BE2C (cell line): ENCODE results near the gene TMEM240.
"Not testable (repeated sequence)": the region's sequence is repeated elsewhere in the genome, so short reads cannot be mapped to it uniquely, and the experiment has no call there.

Experiments used
- DNase-seq: peaks from one replicate; pipeline ENCODE4 v3.0.0-alpha.2; 2020
- H3K27me3 ChIP-seq: fragments of 250-450 bp; sonication (Bioruptor Pico); 2 replicates; pipeline ENCODE4 v1.5.1; 2020; ENCODE audit warnings: mild to moderate bottlenecking
- H3K36me3 ChIP-seq: fragments of 250-450 bp; sonication (Bioruptor Pico); 2 replicates; pipeline ENCODE4 v1.5.1; 2020; ENCODE audit warnings: mild to moderate bottlenecking
- H3K4me1 ChIP-seq: fragments of 250-450 bp; sonication (Bioruptor Pico); 2 replicates; pipeline ENCODE4 v1.5.1; 2020
- H3K4me3 ChIP-seq: 2 replicates; pipeline ENCODE4 v1.5.1; 2011; ENCODE audit warnings: low read depth, low read length
- H3K9me3 ChIP-seq: fragments of 250-450 bp; sonication (Bioruptor Pico); 2 replicates; pipeline ENCODE4 v1.5.1; 2020
- CTCF ChIP-seq: IDR thresholded peaks from 2 replicates; pipeline ENCODE4 v1.5.1; 2012; ENCODE audit warnings: mild to moderate bottlenecking, low read depth, low read length

TMEM240 gene

DNA sequence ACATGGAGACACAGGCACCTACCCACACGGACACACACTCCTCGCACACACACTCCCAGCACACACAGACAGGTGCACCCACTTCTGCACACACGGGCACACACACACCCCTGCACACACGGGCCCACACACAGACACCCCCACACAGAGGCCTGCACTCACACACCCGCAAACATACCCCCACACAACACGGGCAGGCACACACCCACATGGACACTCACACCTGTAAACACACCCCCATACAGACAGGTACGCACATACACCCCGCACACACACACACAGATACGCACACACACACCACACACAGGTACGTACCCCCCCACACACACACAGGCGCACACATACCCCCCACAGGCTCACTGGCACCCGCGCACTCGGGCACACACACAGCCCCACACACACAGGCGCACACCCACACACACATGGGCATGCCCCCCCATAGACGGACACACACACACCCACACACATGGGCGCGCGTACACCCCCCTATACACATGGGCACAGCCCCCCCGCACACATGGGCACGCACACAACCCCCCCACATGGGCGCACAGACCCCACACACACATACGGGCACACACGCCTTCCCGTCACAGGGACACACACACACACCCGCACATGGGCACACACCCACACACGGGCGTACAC, 22.3 kb downstream of the TMEM240 start:
- no peak for DNase-seq
- Histone ChIP-seq H3K4me3 (no peak overlapping the region), H3K27me3 (no peaks in the 10 kb centered on the region), H3K36me3 (peaks cover 49% of the 10 kb centered on the region), H3K9me3 (no peaks in the 10 kb centered on the region), H3K4me1 (no peaks in the 10 kb centered on the region)
- no peak for TF ChIP-seq CTCF

DNA sequence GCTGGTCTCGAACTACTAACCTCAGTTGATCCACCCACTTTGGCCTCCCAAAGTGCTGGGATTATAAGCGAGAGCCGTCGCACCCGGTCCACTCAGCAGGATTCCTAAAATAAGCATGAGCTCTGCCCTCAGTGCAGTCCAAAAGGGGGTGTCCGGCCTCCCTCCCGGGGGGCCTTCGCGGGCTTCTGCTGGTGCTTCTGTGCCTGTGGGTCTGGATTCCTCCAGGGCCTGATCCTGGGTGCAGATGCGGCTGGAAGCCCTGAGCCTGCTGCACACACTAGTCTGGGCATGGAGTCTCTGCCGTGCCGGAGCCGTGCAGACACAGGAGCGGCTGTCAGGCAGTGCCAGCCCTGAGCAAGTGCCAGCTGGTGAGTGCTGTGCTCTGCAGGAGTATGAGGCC, 23.5 kb downstream of the TMEM240 start:
- H3K27me3 ChIP-seq, DNase-seq, H3K9me3 ChIP-seq, H3K4me1 ChIP-seq, H3K4me3 ChIP-seq: not testable (repeated sequence)
- H3K36me3 ChIP-seq = peaks cover 47% of the 10 kb centered on the region

DNA sequence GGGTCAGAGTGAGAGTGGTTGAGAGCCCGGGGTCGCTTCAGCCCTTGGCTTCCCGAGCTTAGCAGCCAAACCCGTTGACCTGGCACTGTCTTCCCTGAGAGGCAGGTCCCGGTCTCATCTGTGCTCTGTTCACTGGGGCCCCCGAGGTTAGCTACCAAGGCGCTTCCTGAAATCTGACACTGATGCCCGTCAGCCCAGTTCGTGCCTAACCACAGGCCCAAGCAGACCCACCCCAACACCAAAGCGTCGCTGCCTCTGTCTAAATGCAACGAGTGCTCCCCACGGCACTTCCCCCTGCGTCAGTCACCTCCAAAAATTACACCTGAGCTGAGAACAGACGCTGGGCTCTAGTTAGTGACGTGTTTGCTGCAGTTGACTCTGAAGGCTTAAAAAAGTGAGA, 26.0 kb downstream of the TMEM240 start:
- H3K4me1 ChIP-seq, DNase-seq, H3K27me3 ChIP-seq, H3K9me3 ChIP-seq, H3K4me3 ChIP-seq: not testable (repeated sequence)
- peaks cover 27% of the 10 kb centered on the region for H3K36me3 ChIP-seq

- not testable (repeated sequence) for H3K27me3 ChIP-seq, DNase-seq, H3K9me3 ChIP-seq, H3K4me1 ChIP-seq
- H3K4me3 ChIP-seq = peak overlapping the region; percentile 45
- peaks cover 25% of the 10 kb centered on the region for H3K36me3 ChIP-seq
Observed at GRCh38 chr1:1513675-1514074, 26.7 kb downstream of the TMEM240 start.

- H3K27me3 ChIP-seq, H3K9me3 ChIP-seq, DNase-seq, H3K4me1 ChIP-seq: not testable (repeated sequence)
- peak overlapping the region; percentile 62 for H3K4me3 ChIP-seq
- peaks cover 20% of the 10 kb centered on the region for H3K36me3 ChIP-seq
Observed at GRCh38 chr1:1512425-1512824, 28.0 kb downstream of the TMEM240 start.

GRCh38 chr1:1511533-1512285, 28.7 kb downstream of the TMEM240 start, which contains the start of gene ATAD3A:
Gene ATAD3A, plus strand, starts transcription at chr1:1512162. Its CDS starts 107 bp downstream, at chr1:1512269.
- peak; percentile 99 for DNase-seq
- Histone ChIP-seq H3K27me3 (no peaks in the 10 kb centered on the region), H3K4me3 (peak within 1 kb of the TSS; percentile 89), H3K4me1 (no peaks in the 10 kb centered on the region), H3K36me3 (peaks cover 17% of the 10 kb centered on the region), H3K9me3 (no peaks in the 10 kb centered on the region)
- no peak for TF ChIP-seq CTCF

- no peaks in the 10 kb centered on the region for H3K27me3 ChIP-seq
- TF ChIP-seq CTCF = peak; percentile 22; the same call in 1 of the 2 replicates
- no peaks in the 10 kb centered on the region for H3K9me3 ChIP-seq
- no peak for DNase-seq
- peak overlapping the region; percentile 89 for H3K4me3 ChIP-seq
- peaks cover 10% of the 10 kb centered on the region for H3K36me3 ChIP-seq
- H3K4me1 ChIP-seq = no peaks in the 10 kb centered on the region
Observed at GRCh38 chr1:1510912-1511532, 29.4 kb downstream of the TMEM240 start.

GRCh38 chr1:1509465-1509850, 31.0 kb downstream of the TMEM240 start:
- H3K4me1 ChIP-seq, H3K9me3 ChIP-seq, DNase-seq, H3K27me3 ChIP-seq, H3K36me3 ChIP-seq, H3K4me3 ChIP-seq: not testable (repeated sequence)

GRCh38 chr1:1508775-1509464, 31.5 kb downstream of the TMEM240 start:
- not testable (repeated sequence) for H3K4me1 ChIP-seq, H3K27me3 ChIP-seq, H3K9me3 ChIP-seq, H3K36me3 ChIP-seq, H3K4me3 ChIP-seq, DNase-seq
